Thoracic aorta (tissue), 2 donors: ENCODE data around the gene ATP6V0C. TPM values are rescaled to one million over a fixed set of nuclear protein-coding genes. Genes with fewer than 3 reads are reported as not detected.

Experiments used
- ATAC-seq: fragments of 150-250 bp; one replicate; pipeline ENCODE4 v1.8.0; 2017; ENCODE audit warnings: low read depth; ENCODE audit not compliant: insufficient number of reproducible peaks, low FRiP score
- DNase-seq: peaks from one replicate; pipeline ENCODE4 v3.0.0-alpha.2; 2020; ENCODE audit warnings: low spot score
- H3K27ac ChIP-seq, 2 donors: fragments of 200-600 bp; sonication (generic); 1 replicate in 1 of 2; 2 replicates in 1 of 2; pipeline ENCODE4 v1.5.1; 2016; ENCODE audit warnings: mild to moderate bottlenecking in 2 of 2, moderate library complexity in 2 of 2
- H3K27me3 ChIP-seq: fragments of 200-600 bp; sonication (generic); replicated peaks from 2 replicates; pipeline ENCODE4 v1.6.0; 2016; ENCODE audit warnings: mild to moderate bottlenecking; ENCODE audit not compliant: insufficient read depth
- H3K36me3 ChIP-seq: fragments of 200-600 bp; sonication (generic); one replicate; pipeline ENCODE4 v1.5.1; 2016
- H3K4me1 ChIP-seq, 2 donors: fragments of 200-600 bp; sonication (generic); 1 replicate in 1 of 2; 2 replicates in 1 of 2; pipeline versions ENCODE4 v1.5.1 to v1.6.0; 2016; ENCODE audit warnings: low read depth in 2 of 2, mild to moderate bottlenecking in 1 of 2; ENCODE audit not compliant: control insufficient read depth in 1 of 2
- H3K4me3 ChIP-seq: fragments of 200-600 bp; sonication (generic); 2 replicates; pipeline ENCODE4 v1.5.1; 2016; ENCODE audit warnings: mild to moderate bottlenecking
- H3K9me3 ChIP-seq: fragments of 200-600 bp; sonication (generic); 2 replicates; pipeline ENCODE4 v1.5.1; 2016
- total RNA-seq, 2 donors: library from RNA; depleted of rRNA; stranded (reverse); fragments of >200 nt; gene quantifications; one replicate each; pipeline versions ENCODE4 v1.1.0 to v1.2.3, GENCODE V29; 2016
- TF ChIP-seq, protein P1 (sequence below): fragments of 200-600 bp; sonication (generic); IDR thresholded peaks from one replicate; pipeline ENCODE4 v1.5.1; 2019; ENCODE audit warnings: antibody characterized with exemption

ATP6V0C gene
- total RNA-seq, 2 donors from 2014 or later = 42.5 to 51.3 TPM

DNA sequence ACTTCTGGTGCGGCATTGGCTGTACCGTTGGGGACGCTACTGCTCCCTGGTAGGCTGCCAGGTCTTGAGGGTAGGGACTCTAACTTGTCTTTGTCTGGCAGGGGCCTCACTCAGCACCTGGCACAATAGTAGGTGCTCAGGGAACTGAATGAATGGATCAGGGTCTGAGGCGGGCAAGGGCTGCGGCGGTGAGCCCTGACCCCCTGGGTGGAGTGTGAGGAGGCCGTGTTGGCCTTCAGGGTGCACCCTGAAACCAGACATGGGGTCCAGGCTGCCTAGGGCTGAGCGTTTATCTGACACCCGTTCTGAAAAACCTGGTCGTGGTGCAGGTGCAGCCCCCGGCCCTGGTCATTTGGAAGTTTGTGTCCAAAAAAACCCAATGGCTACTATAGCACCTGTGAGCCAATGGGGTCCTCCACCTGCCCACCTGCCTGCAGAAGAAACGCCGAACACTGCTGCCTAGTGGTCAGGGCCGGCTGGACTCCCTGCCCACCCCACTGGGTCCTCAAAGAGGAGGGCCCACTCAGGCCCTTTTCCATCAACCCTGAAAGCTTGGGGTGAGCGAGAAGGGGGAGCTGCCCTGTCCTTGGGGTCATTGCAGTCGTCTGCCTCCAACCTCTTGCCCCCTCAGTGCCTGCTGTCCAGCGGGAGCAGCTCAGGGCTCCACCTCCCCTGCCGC lies 4.9 kb upstream of the ATP6V0C start:
- Histone ChIP-seq H3K4me1 (peaks cover 0 to 12% of the 10 kb centered on the region in 2 donors), H3K27ac (no peak overlapping the region), H3K36me3 (no peaks in the 10 kb centered on the region), H3K4me3 (no peak overlapping the region), H3K9me3 (no peaks in the 10 kb centered on the region), H3K27me3 (no peaks in the 10 kb centered on the region)
- DNase-seq = no peak
- ATAC-seq = no peak
- TF ChIP-seq, protein P1, sequence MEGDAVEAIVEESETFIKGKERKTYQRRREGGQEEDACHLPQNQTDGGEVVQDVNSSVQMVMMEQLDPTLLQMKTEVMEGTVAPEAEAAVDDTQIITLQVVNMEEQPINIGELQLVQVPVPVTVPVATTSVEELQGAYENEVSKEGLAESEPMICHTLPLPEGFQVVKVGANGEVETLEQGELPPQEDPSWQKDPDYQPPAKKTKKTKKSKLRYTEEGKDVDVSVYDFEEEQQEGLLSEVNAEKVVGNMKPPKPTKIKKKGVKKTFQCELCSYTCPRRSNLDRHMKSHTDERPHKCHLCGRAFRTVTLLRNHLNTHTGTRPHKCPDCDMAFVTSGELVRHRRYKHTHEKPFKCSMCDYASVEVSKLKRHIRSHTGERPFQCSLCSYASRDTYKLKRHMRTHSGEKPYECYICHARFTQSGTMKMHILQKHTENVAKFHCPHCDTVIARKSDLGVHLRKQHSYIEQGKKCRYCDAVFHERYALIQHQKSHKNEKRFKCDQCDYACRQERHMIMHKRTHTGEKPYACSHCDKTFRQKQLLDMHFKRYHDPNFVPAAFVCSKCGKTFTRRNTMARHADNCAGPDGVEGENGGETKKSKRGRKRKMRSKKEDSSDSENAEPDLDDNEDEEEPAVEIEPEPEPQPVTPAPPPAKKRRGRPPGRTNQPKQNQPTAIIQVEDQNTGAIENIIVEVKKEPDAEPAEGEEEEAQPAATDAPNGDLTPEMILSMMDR = no peak

- no peaks in the 10 kb centered on the region for H3K36me3 ChIP-seq
- DNase-seq (no peak), ATAC-seq (no peak)
- H3K4me1 ChIP-seq = peaks cover 8 to 29% of the 10 kb centered on the region in 2 donors
- no peaks in the 10 kb centered on the region for H3K9me3 ChIP-seq
- peak overlapping the region; percentile 23 for H3K4me3 ChIP-seq
- no peak overlapping the region for H3K27ac ChIP-seq
- TF ChIP-seq, protein P1 = no peak
- H3K27me3 ChIP-seq = no peaks in the 10 kb centered on the region
Observed at GRCh38 chr16:2511128-2511800, 2.5 kb upstream of the ATP6V0C start.

GRCh38 chr16:2511996-2512734 lies 1.6 kb upstream of the ATP6V0C start:
- TF ChIP-seq, protein P1 = no peak
- DNase-seq = no peak
- H3K4me1 ChIP-seq = peaks cover 15 to 38% of the 10 kb centered on the region in 2 donors

GRCh38 chr16:2512735-2513404 lies 882 bp upstream of the ATP6V0C start:
- H3K27ac ChIP-seq = peak overlapping the region in 1 of 2 donors; percentile 96

More at GRCh38 chr16:2511996-2512734, 1.6 kb upstream of the ATP6V0C start:
- Histone ChIP-seq H3K27me3 (no peaks in the 10 kb centered on the region), H3K4me3 (no peak overlapping the region), H3K27ac (no peak overlapping the region), H3K9me3 (no peaks in the 10 kb centered on the region), H3K36me3 (no peaks in the 10 kb centered on the region)
- ATAC-seq = no peak

More at GRCh38 chr16:2512735-2513404, 882 bp upstream of the ATP6V0C start:
- ATAC-seq (no peak), DNase-seq (no peak)
- TF ChIP-seq, protein P1 = no peak
- no peaks in the 10 kb centered on the region for H3K27me3 ChIP-seq
- no peaks in the 10 kb centered on the region for H3K9me3 ChIP-seq
- peak overlapping the region; percentile 96 for H3K4me3 ChIP-seq
- H3K36me3 ChIP-seq = no peaks in the 10 kb centered on the region
- H3K4me1 ChIP-seq = peaks cover 17 to 45% of the 10 kb centered on the region in 2 donors
